GM19099 (cell line): ENCODE data around the gene CEP164.

ENCODE experiments used
- POLR2A ChIP-seq: IDR thresholded peaks from 3 replicates; pipeline ENCODE4 v1.6.1; 2011; ENCODE audit warnings: low read depth; ENCODE audit not compliant: insufficient read length; ENCODE audit errors: extremely low read depth

CEP164 gene

DNA sequence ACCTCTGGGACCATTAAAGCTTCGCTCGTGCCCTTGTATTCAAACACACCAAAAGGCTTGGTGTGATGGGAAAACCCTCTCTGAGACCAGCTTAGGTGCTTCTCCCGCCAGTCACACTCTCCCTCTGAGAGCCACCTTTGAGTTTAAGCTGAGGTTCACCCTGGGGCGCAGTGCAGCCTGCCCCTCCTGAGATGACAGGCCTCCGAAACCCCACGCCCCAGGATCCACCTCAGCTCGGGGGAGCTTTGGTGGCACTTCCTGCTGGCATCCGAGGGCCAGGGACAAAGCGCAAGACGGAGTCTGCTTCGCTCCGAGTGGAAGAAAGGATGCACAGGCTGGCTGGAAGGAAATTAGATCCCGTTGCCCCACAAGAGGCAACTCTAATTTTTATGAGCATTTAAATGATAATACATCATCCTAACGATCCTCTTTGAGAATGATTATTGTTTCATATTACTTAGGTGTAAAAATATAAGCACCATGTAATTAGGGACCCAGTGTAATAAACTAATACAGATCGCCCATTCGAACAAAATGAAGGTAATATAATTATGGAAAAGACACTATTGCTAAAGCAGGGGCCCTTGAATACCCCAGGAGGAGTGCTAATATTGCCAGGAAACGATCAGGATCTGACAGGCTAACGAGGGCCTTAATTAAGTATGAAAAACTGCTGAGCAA is 134.7 kb downstream of the CEP164 start:
- no peak for TF ChIP-seq POLR2A

DNA sequence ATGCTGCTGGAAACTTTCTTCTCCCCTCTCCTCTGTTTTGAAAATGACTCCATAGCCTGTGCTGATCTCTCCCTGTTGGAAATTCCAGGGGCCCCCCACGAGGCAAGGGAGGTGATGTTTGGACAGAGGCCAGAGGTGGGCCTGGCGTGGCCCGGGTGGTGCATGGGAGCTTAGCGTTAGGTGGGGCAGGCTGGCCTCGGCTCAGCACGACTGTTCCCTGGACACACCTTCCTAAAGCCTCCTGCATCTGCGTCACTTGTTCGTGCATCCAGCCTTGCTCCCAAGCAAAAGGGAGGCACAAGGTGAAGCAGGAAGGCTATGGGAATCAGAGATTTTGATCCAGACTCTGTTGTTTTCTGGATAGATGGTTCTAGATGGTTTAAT is 135.2 kb downstream of the CEP164 start:
- TF ChIP-seq POLR2A, result no peak
